Measurements from ENCODE around the gene PDE8A. TPM values are rescaled to one million over a fixed set of nuclear protein-coding genes. Genes with fewer than 3 reads are reported as not detected.

Gene PDE8A
- total and polyA plus RNA-seq, 2 donors (not counting 3 experiments of a cell fraction or from before 2014, with no cell fraction given), result 21.3 to 45.7 TPM

DNA sequence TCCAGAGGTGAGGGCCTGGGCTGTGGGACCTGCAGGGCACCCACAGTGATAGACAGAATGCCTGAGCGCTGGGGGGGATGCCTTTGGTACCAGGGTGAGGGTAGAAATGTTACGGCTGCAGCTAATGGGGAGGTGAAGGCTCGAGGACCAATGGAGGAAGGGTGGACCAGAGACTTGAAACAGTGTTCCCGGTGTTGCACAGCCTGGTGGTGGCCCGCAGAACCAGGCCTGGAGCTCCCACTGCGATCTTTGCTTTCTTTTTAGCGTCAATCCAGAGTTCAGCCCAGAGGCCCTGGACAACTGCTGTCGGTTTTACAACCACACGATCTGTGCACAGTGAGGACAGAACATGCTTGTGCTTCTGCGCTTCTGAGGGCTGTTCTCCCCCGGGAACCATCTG lies 36.8 kb upstream of the PDE8A start:
- Histone ChIP-seq H4K20me1 (replicated peaks; ENCODE audit: control insufficient read depth, extremely low read depth, insufficient read depth, low read length) (no peaks in the 10 kb centered on the region), H3K4me1 (ENCODE audit: control insufficient read depth, extremely low read depth, insufficient read depth, low read length) (peaks cover 12% of the 10 kb centered on the region), H3K9me3 (replicated peaks; ENCODE audit: control insufficient read depth, insufficient read depth, low read length) (no peaks in the 10 kb centered on the region), H3K4me3 (replicated peaks in 1 of 3; ENCODE audit: insufficient read depth in 1 of 3, low read depth in 1 of 3, low read length in 3 of 3) (no peak overlapping the region), H3K4me2 (ENCODE audit: insufficient read depth, low read length) (no peak overlapping the region), H3K9ac (replicated peaks; ENCODE audit: extremely low read depth, insufficient read depth, low read length) (no peak overlapping the region), H3K36me3 (ENCODE audit: control insufficient read depth in 2 of 2, extremely low read depth in 1 of 2, insufficient read depth in 2 of 2, low read length in 2 of 2) (no peaks in the 10 kb centered on the region), H2AFZ (ENCODE audit: low read depth, low read length) (no peak overlapping the region), H3K27ac (ENCODE audit: insufficient read depth, low read depth, low read length) (no peak overlapping the region), H3K9me1 (replicated peaks; ENCODE audit: control insufficient read depth, extremely low read depth, insufficient read depth, low read length) (no peaks in the 10 kb centered on the region), H3K27me3 (ENCODE audit: control insufficient read depth in 2 of 2, insufficient read depth in 2 of 2, low read length in 2 of 2) (no peaks in the 10 kb centered on the region), H3K79me2 (ENCODE audit: control insufficient read depth, insufficient read depth, low read length) (no peaks in the 10 kb centered on the region)
- intact Hi-C loops (cut with micrococcal nuclease) (no loop called here), dilution Hi-C loops (cut with MboI; ENCODE audit: extremely low pct_ligation_motif_present, low sequenced_read_pairs) (no loop called here)
- TF ChIP-seq POLR2AphosphoS5 (IDR thresholded peaks at IDR 0.05; ENCODE audit: insufficient read depth, low read depth, low read length) (no peak), FOS (IDR thresholded peaks at IDR 0.05; ENCODE audit: borderline replicate concordance, insufficient read depth, low read length) (no peak), EZH2 (IDR thresholded peaks at IDR 0.05; ENCODE audit: borderline replicate concordance, low read depth, low read length, severe bottlenecking) (no peak), JUN (IDR thresholded peaks at IDR 0.05; ENCODE audit: borderline replicate concordance, insufficient read depth, insufficient read length, low read depth) (no peak), MYC (IDR thresholded peaks at IDR 0.05; ENCODE audit: low read depth, low read length) (no peak), GATA2 (IDR thresholded peaks at IDR 0.05; ENCODE audit: insufficient read depth, insufficient read length, low read depth, low read length) (no peak), POLR2A (IDR thresholded peaks at IDR 0.05; ENCODE audit: low read depth, low read length) (no peak)
- TF ChIP-seq, protein P1, sequence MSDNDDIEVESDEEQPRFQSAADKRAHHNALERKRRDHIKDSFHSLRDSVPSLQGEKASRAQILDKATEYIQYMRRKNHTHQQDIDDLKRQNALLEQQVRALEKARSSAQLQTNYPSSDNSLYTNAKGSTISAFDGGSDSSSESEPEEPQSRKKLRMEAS (IDR thresholded peaks at IDR 0.05; ENCODE audit: insufficient read depth, insufficient read length), result no peak
- TF ChIP-seq, protein P2, sequence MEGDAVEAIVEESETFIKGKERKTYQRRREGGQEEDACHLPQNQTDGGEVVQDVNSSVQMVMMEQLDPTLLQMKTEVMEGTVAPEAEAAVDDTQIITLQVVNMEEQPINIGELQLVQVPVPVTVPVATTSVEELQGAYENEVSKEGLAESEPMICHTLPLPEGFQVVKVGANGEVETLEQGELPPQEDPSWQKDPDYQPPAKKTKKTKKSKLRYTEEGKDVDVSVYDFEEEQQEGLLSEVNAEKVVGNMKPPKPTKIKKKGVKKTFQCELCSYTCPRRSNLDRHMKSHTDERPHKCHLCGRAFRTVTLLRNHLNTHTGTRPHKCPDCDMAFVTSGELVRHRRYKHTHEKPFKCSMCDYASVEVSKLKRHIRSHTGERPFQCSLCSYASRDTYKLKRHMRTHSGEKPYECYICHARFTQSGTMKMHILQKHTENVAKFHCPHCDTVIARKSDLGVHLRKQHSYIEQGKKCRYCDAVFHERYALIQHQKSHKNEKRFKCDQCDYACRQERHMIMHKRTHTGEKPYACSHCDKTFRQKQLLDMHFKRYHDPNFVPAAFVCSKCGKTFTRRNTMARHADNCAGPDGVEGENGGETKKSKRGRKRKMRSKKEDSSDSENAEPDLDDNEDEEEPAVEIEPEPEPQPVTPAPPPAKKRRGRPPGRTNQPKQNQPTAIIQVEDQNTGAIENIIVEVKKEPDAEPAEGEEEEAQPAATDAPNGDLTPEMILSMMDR (IDR thresholded peaks at IDR 0.05; ENCODE audit: extremely low read depth in 1 of 2, insufficient read depth in 1 of 2, low read depth in 1 of 2, low read length in 2 of 2), result no peak
- CTCF ChIA-PET, result interaction anchor here (0.8 to 1.1 kb wide), 2 partner anchors 10 to 60 kb away, joined by 3 read pairs; no protein-coding TSS in a partner anchor
- BruUV-seq (replicated peaks), result no TSS peak
- FAIRE-seq (no peak), DNase-seq (ENCODE audit: low read depth, low spot score) (no peak)
- POLR2A ChIA-PET, result no interaction called here
